ENCODE data around the gene OBSCN. TPM values are rescaled to one million over a fixed set of nuclear protein-coding genes. Genes with fewer than 3 reads are reported as not detected.

OBSCN gene
- total and polyA plus RNA-seq, 9 donors, result 184 to 401 (median 297) TPM

DNA sequence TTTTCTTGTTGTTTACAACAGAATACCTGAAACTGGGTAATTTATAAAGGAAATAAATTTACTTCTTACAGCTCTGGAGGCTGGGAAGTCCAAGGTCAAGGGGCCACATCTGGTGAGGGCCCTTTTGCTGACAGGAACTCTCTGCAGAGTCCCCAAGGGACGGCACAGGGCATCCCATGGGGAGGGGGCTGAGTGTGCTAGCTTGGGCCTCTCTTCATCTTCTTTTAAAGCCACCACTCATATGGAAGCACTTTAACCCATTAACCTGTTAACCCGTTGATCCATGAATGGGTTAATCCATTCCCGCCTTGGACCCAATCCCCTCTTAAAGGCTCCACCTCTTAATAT is 76.3 kb downstream of the OBSCN start:
- Histone ChIP-seq H3K4me1 (ENCODE audit: control insufficient read depth, insufficient read depth, low read length) (peaks cover 8% of the 10 kb centered on the region), H3K36me3 (ENCODE audit: control insufficient read depth, insufficient read depth, low read length) (peaks cover 83% of the 10 kb centered on the region), H3K4me3 (ENCODE audit: low read length) (no peak overlapping the region), H3K9me3 (replicated peaks; ENCODE audit: control insufficient read depth, low read depth, low read length) (no peaks in the 10 kb centered on the region), H3K27ac (ENCODE audit: low read length) (no peak overlapping the region), H3K27me3 (ENCODE audit: control insufficient read depth, insufficient read depth, low read length) (no peaks in the 10 kb centered on the region)
- WGBS (ENCODE audit: insufficient coverage), result no CpG with 5 or more reads among the region's 3 CpGs
- no peak for DNase-seq

DNA sequence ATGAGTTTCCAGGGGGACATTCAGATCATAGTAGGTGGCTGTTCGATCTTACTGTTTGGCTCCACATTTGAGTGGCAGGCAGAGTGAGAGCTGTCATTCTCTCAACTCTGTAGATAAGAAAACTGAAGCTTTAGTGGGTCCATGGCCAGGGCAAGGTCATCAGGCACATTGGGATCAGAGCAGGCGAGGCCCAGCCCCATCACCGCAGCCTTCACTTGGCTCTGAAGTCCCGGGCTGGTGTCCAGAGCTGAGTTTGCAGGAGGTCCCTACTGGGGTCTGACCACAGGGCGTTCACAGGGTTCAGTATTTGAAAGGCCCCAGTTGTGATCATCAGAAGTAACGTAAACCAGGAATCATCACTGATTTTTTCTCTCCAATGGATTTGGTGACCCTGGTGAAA is 76.7 kb downstream of the OBSCN start:
- DNase-seq, result no peak
- Histone ChIP-seq H3K27me3 (ENCODE audit: control insufficient read depth, insufficient read depth, low read length) (no peaks in the 10 kb centered on the region), H3K27ac (ENCODE audit: low read length) (no peak overlapping the region), H3K4me3 (ENCODE audit: low read length) (no peak overlapping the region), H3K9me3 (replicated peaks; ENCODE audit: control insufficient read depth, low read depth, low read length) (no peaks in the 10 kb centered on the region), H3K4me1 (ENCODE audit: control insufficient read depth, insufficient read depth, low read length) (peaks cover 8% of the 10 kb centered on the region), H3K36me3 (ENCODE audit: control insufficient read depth, insufficient read depth, low read length) (peaks cover 79% of the 10 kb centered on the region)
- WGBS (ENCODE audit: insufficient coverage), result 33% methylated on average over 4 of the region's 6 CpGs

DNA sequence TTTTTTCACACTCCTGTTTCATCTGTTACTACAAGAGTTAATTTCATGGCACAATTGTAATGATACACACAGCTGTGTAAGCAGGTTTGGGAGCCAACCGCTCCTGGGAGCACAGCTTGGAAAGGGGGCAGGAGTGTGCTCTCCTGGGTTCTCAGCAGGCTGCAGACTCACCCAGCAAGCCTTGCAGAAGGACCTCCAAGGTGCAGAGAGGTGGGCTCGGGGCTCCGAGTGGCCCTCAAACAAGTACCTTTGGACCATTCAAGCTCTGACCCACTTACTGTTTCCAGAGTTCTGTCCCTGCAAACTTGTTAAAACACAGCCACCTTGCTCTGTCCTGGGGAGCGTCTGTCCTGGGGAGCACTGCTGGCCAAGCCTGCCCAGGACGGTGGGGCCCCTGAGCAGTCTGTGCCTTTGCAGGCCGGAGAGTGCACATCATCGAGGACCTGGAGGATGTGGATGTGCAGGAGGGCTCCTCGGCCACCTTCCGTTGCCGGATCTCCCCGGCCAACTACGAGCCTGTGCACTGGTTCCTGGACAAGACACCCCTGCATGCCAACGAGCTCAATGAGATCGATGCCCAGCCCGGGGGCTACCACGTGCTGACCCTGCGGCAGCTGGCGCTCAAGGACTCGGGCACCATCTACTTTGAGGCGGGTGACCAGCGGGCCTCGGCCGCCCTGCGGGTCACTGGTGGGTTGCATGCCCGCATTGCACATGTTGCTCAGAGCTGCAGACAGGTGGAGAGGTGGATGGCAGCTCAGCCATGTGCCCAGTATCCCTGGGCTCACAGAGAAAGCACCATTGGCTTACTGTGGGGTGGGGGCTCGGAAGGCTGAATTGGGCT is 78.0 kb downstream of the OBSCN start:
- H3K4me1 ChIP-seq (ENCODE audit: control insufficient read depth, insufficient read depth, low read length), result peaks cover 8% of the 10 kb centered on the region
- H3K27ac ChIP-seq (ENCODE audit: low read length), result no peak overlapping the region
- no peak for DNase-seq
- WGBS (ENCODE audit: insufficient coverage), result 88% methylated on average over 22 of the region's 26 CpGs
- no peaks in the 10 kb centered on the region for H3K27me3 ChIP-seq (ENCODE audit: control insufficient read depth, insufficient read depth, low read length)
- H3K9me3 ChIP-seq (replicated peaks; ENCODE audit: control insufficient read depth, low read depth, low read length), result no peaks in the 10 kb centered on the region
- no peak overlapping the region for H3K4me3 ChIP-seq (ENCODE audit: low read length)
- H3K36me3 ChIP-seq (ENCODE audit: control insufficient read depth, insufficient read depth, low read length), result peaks cover 77% of the 10 kb centered on the region

- 88% methylated on average over 28 of the region's 28 CpGs for WGBS (ENCODE audit: insufficient coverage)
Measured at GRCh38 chr1:228286505-228287417, 78.9 kb downstream of the OBSCN start.

GRCh38 chr1:228287541-228288425 is 79.9 kb downstream of the OBSCN start:
- Histone ChIP-seq H3K27me3 (ENCODE audit: control insufficient read depth, insufficient read depth, low read length) (no peaks in the 10 kb centered on the region), H3K4me3 (ENCODE audit: low read length) (no peak overlapping the region), H3K9me3 (replicated peaks; ENCODE audit: control insufficient read depth, low read depth, low read length) (no peaks in the 10 kb centered on the region), H3K27ac (ENCODE audit: low read length) (no peak overlapping the region), H3K4me1 (ENCODE audit: control insufficient read depth, insufficient read depth, low read length) (no peaks in the 10 kb centered on the region), H3K36me3 (ENCODE audit: control insufficient read depth, insufficient read depth, low read length) (peaks cover 78% of the 10 kb centered on the region)
- no peak for DNase-seq
- 94% methylated on average over 27 of the region's 32 CpGs for WGBS (ENCODE audit: insufficient coverage)

More at GRCh38 chr1:228286505-228287417, 78.9 kb downstream of the OBSCN start:
- no peak for DNase-seq
- peaks cover 7% of the 10 kb centered on the region for H3K4me1 ChIP-seq (ENCODE audit: control insufficient read depth, insufficient read depth, low read length)
- no peak overlapping the region for H3K27ac ChIP-seq (ENCODE audit: low read length)
- H3K4me3 ChIP-seq (ENCODE audit: low read length), result no peak overlapping the region
- no peaks in the 10 kb centered on the region for H3K27me3 ChIP-seq (ENCODE audit: control insufficient read depth, insufficient read depth, low read length)
- no peaks in the 10 kb centered on the region for H3K9me3 ChIP-seq (replicated peaks; ENCODE audit: control insufficient read depth, low read depth, low read length)
- peaks cover 78% of the 10 kb centered on the region for H3K36me3 ChIP-seq (ENCODE audit: control insufficient read depth, insufficient read depth, low read length)

GRCh38 chr1:228288536-228289238 is 80.8 kb downstream of the OBSCN start:
- WGBS (ENCODE audit: insufficient coverage), result 70% methylated on average over 14 of the region's 18 CpGs
- Histone ChIP-seq H3K27ac (ENCODE audit: low read length) (no peak overlapping the region), H3K36me3 (ENCODE audit: control insufficient read depth, insufficient read depth, low read length) (peaks cover 79% of the 10 kb centered on the region), H3K4me3 (ENCODE audit: low read length) (no peak overlapping the region), H3K4me1 (ENCODE audit: control insufficient read depth, insufficient read depth, low read length) (no peaks in the 10 kb centered on the region), H3K27me3 (ENCODE audit: control insufficient read depth, insufficient read depth, low read length) (no peaks in the 10 kb centered on the region), H3K9me3 (replicated peaks; ENCODE audit: control insufficient read depth, low read depth, low read length) (no peaks in the 10 kb centered on the region)
- DNase-seq, result no peak

- Histone ChIP-seq H3K27me3 (ENCODE audit: control insufficient read depth, insufficient read depth, low read length) (no peaks in the 10 kb centered on the region), H3K4me3 (ENCODE audit: low read length) (no peak overlapping the region), H3K9me3 (replicated peaks; ENCODE audit: control insufficient read depth, low read depth, low read length) (no peaks in the 10 kb centered on the region), H3K27ac (ENCODE audit: low read length) (no peak overlapping the region), H3K36me3 (ENCODE audit: control insufficient read depth, insufficient read depth, low read length) (peaks cover 79% of the 10 kb centered on the region), H3K4me1 (ENCODE audit: control insufficient read depth, insufficient read depth, low read length) (no peaks in the 10 kb centered on the region)
- DNase-seq, result no peak
- 54% methylated on average over 11 of the region's 12 CpGs for WGBS (ENCODE audit: insufficient coverage)
Measured at GRCh38 chr1:228289239-228289849, 81.5 kb downstream of the OBSCN start.

DNA sequence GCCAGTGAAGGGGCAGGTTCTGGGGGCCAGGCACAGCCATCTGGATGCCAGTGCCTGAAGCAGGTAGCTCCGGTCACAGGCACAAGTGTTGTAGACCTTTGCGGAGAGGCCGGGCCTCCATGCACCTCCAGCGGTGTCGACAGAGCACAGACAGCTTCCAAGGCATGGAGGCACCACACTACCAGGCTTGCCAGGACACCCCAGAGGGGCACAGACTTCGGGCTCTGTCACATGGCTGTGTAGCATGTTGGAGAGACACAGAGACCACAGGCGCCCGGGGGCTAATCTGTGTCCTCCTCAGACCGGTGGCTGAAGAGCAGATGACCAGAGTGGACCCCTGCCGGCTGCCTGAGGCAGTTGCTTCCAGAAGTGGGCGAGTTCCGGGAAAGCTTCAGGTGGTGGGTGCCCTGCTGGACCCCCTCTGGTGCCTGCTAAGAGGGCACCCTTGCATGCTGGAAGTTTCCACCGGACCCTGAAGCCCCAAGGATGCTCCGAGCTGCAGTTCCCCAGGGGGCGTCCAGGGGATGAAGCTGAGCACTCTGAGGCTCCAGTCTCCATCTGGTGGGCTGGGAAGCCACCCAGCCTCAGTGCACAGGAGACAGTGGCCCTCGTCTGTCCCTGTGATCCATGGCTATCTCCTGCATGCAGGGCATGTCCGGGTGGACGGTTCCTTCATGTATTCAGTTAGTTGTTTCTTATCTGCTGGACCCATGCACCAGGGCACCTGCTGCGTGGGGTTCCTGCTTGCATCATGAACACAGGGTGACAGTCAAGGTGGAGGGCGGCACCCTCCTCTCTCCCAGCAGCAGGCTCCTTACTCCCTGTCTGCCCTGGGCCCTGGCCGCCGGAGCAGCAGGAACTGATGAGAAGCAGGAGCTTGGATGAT is 82.4 kb downstream of the OBSCN start:
- no peaks in the 10 kb centered on the region for H3K9me3 ChIP-seq (replicated peaks; ENCODE audit: control insufficient read depth, low read depth, low read length)
- H3K36me3 ChIP-seq (ENCODE audit: control insufficient read depth, insufficient read depth, low read length), result peaks cover 84% of the 10 kb centered on the region
- no peaks in the 10 kb centered on the region for H3K27me3 ChIP-seq (ENCODE audit: control insufficient read depth, insufficient read depth, low read length)
- no peaks in the 10 kb centered on the region for H3K4me1 ChIP-seq (ENCODE audit: control insufficient read depth, insufficient read depth, low read length)
- no peak overlapping the region for H3K4me3 ChIP-seq (ENCODE audit: low read length)
- no peak overlapping the region for H3K27ac ChIP-seq (ENCODE audit: low read length)
- DNase-seq, result no peak
- 87% methylated on average over 19 of the region's 22 CpGs for WGBS (ENCODE audit: insufficient coverage)

Data from muscle of leg (tissue), 11 donors.